ENCODE data around the gene PLAAT3.

DNA sequence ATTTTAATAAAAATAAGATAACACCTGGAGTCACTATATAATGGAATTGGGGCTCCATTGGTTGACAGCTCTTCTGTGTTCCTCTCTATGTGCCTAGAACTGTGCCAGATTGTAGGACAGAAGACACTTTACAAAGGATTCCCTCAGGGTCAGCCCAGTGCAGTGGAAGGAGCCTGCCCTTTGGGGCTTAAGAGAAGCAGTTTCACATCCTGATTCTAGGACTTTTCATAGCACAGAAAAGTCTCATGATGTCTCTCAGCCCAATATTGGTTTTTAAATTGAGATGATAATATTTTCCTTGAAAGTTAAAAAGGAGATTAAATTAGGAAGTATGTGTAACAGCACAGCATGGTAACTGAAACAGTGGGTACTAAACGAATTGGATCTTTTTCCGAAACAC, 70.5 kb downstream of the PLAAT3 start:
- TF ChIP-seq, protein P1, sequence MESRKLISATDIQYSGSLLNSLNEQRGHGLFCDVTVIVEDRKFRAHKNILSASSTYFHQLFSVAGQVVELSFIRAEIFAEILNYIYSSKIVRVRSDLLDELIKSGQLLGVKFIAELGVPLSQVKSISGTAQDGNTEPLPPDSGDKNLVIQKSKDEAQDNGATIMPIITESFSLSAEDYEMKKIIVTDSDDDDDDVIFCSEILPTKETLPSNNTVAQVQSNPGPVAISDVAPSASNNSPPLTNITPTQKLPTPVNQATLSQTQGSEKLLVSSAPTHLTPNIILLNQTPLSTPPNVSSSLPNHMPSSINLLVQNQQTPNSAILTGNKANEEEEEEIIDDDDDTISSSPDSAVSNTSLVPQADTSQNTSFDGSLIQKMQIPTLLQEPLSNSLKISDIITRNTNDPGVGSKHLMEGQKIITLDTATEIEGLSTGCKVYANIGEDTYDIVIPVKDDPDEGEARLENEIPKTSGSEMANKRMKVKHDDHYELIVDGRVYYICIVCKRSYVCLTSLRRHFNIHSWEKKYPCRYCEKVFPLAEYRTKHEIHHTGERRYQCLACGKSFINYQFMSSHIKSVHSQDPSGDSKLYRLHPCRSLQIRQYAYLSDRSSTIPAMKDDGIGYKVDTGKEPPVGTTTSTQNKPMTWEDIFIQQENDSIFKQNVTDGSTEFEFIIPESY (IDR thresholded peaks at IDR 0.05), result no peak
- TF ChIP-seq, protein P2, sequence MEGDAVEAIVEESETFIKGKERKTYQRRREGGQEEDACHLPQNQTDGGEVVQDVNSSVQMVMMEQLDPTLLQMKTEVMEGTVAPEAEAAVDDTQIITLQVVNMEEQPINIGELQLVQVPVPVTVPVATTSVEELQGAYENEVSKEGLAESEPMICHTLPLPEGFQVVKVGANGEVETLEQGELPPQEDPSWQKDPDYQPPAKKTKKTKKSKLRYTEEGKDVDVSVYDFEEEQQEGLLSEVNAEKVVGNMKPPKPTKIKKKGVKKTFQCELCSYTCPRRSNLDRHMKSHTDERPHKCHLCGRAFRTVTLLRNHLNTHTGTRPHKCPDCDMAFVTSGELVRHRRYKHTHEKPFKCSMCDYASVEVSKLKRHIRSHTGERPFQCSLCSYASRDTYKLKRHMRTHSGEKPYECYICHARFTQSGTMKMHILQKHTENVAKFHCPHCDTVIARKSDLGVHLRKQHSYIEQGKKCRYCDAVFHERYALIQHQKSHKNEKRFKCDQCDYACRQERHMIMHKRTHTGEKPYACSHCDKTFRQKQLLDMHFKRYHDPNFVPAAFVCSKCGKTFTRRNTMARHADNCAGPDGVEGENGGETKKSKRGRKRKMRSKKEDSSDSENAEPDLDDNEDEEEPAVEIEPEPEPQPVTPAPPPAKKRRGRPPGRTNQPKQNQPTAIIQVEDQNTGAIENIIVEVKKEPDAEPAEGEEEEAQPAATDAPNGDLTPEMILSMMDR (IDR thresholded peaks at IDR 0.05; ENCODE audit: low read depth, low read length, missing input control), result no peak

Data from liver (tissue), 2 donors.